Glutamatergic neuron (in vitro differentiated cells): ENCODE measurements around the gene ZBTB7C. TPM values are rescaled to one million over a fixed set of nuclear protein-coding genes. Genes with fewer than 3 reads are reported as not detected.
"Not testable (repeated sequence)": the region's sequence is repeated elsewhere in the genome, so short reads cannot be mapped to it uniquely, and the experiment has no call there.

Experiments
- DNase-seq: peaks from one replicate; pipeline ENCODE4 v3.0.0; 2022
- H3K27ac Mint-ChIP-seq: one replicate; pipeline ENCODE4 v1.8.0; 2020; ENCODE audit warnings: mild to moderate bottlenecking, mixed read lengths, inconsistent platforms; ENCODE audit not compliant: unreplicated experiment
- H3K27me3 Mint-ChIP-seq: one replicate; pipeline ENCODE4 v1.8.0; 2020; ENCODE audit warnings: mild to moderate bottlenecking, moderate library complexity, mixed read lengths, inconsistent platforms; ENCODE audit not compliant: unreplicated experiment
- H3K36me3 Mint-ChIP-seq: one replicate; pipeline ENCODE4 v1.8.0; 2020; ENCODE audit warnings: mild to moderate bottlenecking, mixed read lengths, inconsistent platforms; ENCODE audit not compliant: unreplicated experiment
- H3K4me1 Mint-ChIP-seq: one replicate; pipeline ENCODE4 v1.8.0; 2020; ENCODE audit warnings: mild to moderate bottlenecking, low read depth, mixed read lengths, inconsistent platforms; ENCODE audit not compliant: unreplicated experiment
- H3K4me3 Mint-ChIP-seq: one replicate; pipeline ENCODE4 v1.8.0; 2020; ENCODE audit warnings: mild to moderate bottlenecking, mixed read lengths, inconsistent platforms; ENCODE audit not compliant: unreplicated experiment
- H3K9me3 Mint-ChIP-seq: one replicate; pipeline ENCODE4 v1.8.0; 2020; ENCODE audit warnings: mild to moderate bottlenecking, moderate library complexity, mixed read lengths, inconsistent platforms; ENCODE audit not compliant: unreplicated experiment
- total RNA-seq: library from RNA; stranded (reverse); fragmentation: NEBNext Ultra II Directional; extraction: Animal tissue kit (Norgen Biotek cat#: 25700); gene quantifications from one replicate; pipeline ENCODE4 v1.2.1, GENCODE V29; 2021; ENCODE audit not compliant: unreplicated experiment
- TF ChIP-seq, protein P1 (sequence below): fragments of 200-600 bp; sonication (generic); IDR thresholded peaks from one replicate; pipeline ENCODE4 v1.5.0; 2021; ENCODE audit not compliant: partially characterized antibody, unreplicated experiment

ZBTB7C gene
- total RNA-seq, 1 donor from 2014 or later = 10.6 TPM

DNA sequence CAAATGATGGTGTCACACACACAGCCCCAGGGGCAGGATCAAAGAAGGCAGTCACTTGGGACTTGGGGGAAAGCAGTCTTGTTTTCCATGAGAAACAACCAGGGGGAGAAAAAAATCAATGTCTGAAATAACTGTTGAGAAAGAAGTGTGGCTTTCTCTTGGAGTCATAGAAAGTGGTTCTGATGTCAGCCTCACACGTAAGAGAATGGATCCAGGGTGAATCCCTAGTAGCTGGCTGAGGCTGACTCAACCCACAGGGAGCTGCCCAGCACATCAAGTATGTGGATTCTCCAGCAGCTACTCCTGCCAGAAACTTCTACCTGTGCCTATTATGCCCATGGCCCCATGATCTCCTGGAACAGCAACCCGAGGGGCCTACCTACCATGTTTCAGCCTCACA, 33.6 kb upstream of the ZBTB7C start:
- peaks cover 3% of the 10 kb centered on the region for H3K9me3 Mint-ChIP-seq
- TF ChIP-seq, protein P1, sequence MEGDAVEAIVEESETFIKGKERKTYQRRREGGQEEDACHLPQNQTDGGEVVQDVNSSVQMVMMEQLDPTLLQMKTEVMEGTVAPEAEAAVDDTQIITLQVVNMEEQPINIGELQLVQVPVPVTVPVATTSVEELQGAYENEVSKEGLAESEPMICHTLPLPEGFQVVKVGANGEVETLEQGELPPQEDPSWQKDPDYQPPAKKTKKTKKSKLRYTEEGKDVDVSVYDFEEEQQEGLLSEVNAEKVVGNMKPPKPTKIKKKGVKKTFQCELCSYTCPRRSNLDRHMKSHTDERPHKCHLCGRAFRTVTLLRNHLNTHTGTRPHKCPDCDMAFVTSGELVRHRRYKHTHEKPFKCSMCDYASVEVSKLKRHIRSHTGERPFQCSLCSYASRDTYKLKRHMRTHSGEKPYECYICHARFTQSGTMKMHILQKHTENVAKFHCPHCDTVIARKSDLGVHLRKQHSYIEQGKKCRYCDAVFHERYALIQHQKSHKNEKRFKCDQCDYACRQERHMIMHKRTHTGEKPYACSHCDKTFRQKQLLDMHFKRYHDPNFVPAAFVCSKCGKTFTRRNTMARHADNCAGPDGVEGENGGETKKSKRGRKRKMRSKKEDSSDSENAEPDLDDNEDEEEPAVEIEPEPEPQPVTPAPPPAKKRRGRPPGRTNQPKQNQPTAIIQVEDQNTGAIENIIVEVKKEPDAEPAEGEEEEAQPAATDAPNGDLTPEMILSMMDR = no peak
- no peak for DNase-seq
- peaks cover 20% of the 10 kb centered on the region for H3K4me1 Mint-ChIP-seq
- H3K4me3 Mint-ChIP-seq = peak overlapping the region; percentile 53
- peaks cover 2% of the 10 kb centered on the region for H3K27me3 Mint-ChIP-seq
- no peaks in the 10 kb centered on the region for H3K36me3 Mint-ChIP-seq
- H3K27ac Mint-ChIP-seq = peak overlapping the region; percentile 45

DNA sequence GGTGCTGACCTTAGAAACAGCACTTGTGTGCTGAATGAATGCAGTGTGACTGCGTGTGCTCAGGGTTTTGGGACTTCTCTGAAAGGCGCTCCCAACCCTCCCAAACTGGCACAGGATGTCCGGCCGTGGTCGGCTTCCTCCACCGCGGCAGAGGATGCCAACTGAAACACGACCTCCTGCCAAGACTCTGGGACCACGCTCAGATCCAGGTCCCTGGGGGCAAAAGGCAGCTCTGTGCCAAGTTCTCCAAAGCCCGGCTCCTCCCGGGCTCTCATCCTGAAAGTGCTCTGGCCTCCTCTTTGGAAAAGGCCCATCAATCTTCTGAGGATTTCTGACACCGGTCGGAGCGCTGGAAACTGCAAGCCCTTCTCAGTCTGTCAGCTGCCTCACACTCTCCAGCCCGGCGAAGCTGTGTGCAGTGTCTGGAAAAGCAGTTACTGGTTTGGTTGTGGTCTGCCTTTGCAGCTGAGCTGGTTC, 32.3 kb upstream of the ZBTB7C start:
- TF ChIP-seq, protein P1 = no peak
- Mint-ChIP-seq H3K36me3 (no peaks in the 10 kb centered on the region), H3K9me3 (peaks cover 3% of the 10 kb centered on the region), H3K4me3 (no peak overlapping the region), H3K27ac (no peak overlapping the region), H3K27me3 (peaks cover 2% of the 10 kb centered on the region), H3K4me1 (peaks cover 20% of the 10 kb centered on the region)
- no peak for DNase-seq

DNA sequence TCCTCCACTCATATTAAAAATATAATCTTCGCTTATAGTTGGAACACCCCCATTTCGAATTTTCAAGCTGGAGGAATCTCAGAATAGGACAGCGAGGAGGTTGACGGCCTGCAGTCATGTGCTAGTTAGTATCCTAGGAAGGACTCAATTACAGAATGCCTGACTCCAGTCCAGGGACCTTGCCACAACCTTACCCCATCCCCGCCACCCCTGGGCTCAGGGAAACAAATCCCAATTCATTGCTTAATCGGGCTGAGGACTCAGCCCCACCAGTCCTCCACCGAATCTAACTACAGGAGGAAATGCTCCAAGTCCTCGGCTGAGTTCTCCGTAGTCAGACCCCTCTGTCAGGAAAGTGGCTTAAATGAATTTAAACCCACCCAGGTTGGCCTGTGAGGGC, 31.7 kb upstream of the ZBTB7C start:
- Mint-ChIP-seq H3K9me3 (peaks cover 3% of the 10 kb centered on the region), H3K4me1 (peaks cover 20% of the 10 kb centered on the region)

GRCh38 chr18:48436907-48437306, 27.7 kb upstream of the ZBTB7C start:
- TF ChIP-seq, protein P1 = no peak
- Mint-ChIP-seq H3K27me3 (peaks cover 2% of the 10 kb centered on the region), H3K4me3 (no peak overlapping the region), H3K36me3 (peaks cover 4% of the 10 kb centered on the region), H3K27ac (no peak overlapping the region), H3K4me1 (peaks cover under 1% of the 10 kb centered on the region), H3K9me3 (peaks cover 2% of the 10 kb centered on the region)
- no peak for DNase-seq

More for the DNA sequence above, 31.7 kb upstream of the ZBTB7C start:
- Mint-ChIP-seq H3K27ac (no peak overlapping the region), H3K4me3 (no peak overlapping the region), H3K36me3 (no peaks in the 10 kb centered on the region), H3K27me3 (peaks cover 2% of the 10 kb centered on the region)
- TF ChIP-seq, protein P1 = no peak
- no peak for DNase-seq

DNA sequence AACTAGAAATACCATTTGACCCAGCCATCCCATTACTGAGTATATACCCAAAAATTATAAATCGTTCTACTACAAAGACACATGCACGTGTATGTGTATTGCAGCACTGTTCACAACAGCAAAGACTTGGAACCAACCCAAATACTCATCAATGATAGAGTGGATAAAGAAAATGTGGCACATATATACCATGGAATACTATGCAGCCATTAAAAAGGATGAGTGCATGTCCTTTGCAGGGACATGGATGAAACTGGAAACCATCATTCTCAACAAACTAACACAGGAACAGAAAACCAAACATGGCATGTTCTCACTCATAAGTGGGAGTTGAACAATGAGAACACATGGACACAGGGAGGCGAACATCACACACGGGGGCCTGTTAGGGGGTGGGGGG, 25.2 kb upstream of the ZBTB7C start:
- not testable (repeated sequence) for H3K9me3 Mint-ChIP-seq, DNase-seq, H3K4me1 Mint-ChIP-seq, H3K27ac Mint-ChIP-seq, H3K4me3 Mint-ChIP-seq, H3K27me3 Mint-ChIP-seq, H3K36me3 Mint-ChIP-seq
